Esophagus (tissue), 2 donors: ENCODE measurements around the gene PDGFRB. TPM values are rescaled to one million over a fixed set of nuclear protein-coding genes. Genes with fewer than 3 reads are reported as not detected.

ENCODE experiments used
- H3K27ac ChIP-seq, 2 donors: one replicate each; pipeline ENCODE4 v1.5.1; 2013; ENCODE audit warnings: low read depth in 2 of 2, mild to moderate bottlenecking in 2 of 2, inconsistent platforms in 1 of 2, low read length in 1 of 2, moderate library complexity in 1 of 2
- H3K27me3 ChIP-seq, 2 donors: one replicate each; pipeline ENCODE4 v1.6.1; 2013; ENCODE audit warnings: low read length in 2 of 2, control low read depth in 1 of 2, mild to moderate bottlenecking in 1 of 2; ENCODE audit not compliant: insufficient read depth in 2 of 2, control insufficient read depth in 1 of 2
- H3K36me3 ChIP-seq, 2 donors: one replicate each; pipeline ENCODE4 v1.6.1; 2013; ENCODE audit warnings: low read length in 1 of 2; ENCODE audit not compliant: control insufficient read depth in 2 of 2, insufficient read depth in 2 of 2
- H3K4me1 ChIP-seq, 2 donors: one replicate each; pipeline ENCODE4 v1.6.1; 2013; ENCODE audit warnings: low read length in 1 of 2; ENCODE audit not compliant: control insufficient read depth in 2 of 2, insufficient read depth in 2 of 2
- H3K4me3 ChIP-seq, 2 donors: one replicate each; pipeline ENCODE4 v1.5.1; 2013; ENCODE audit warnings: low read length in 2 of 2, mild to moderate bottlenecking in 2 of 2, low read depth in 1 of 2, moderate library complexity in 1 of 2
- H3K9me3 ChIP-seq, 2 donors: one replicate each; pipeline ENCODE4 v1.6.1; 2013; ENCODE audit warnings: mild to moderate bottlenecking in 2 of 2, low read depth in 1 of 2, low read length in 1 of 2, moderate library complexity in 1 of 2; ENCODE audit not compliant: control insufficient read depth in 2 of 2, insufficient read depth in 1 of 2
- WGBS, 2 donors: extraction: QIAGEN DNeasy Blood & Tissue Kit; methylation state at CpG; one replicate each; pipeline ENCODE4 v1.1.7; 2013; 5-methylcytosine and 5-hydroxymethylcytosine counted together
- polyA plus RNA-seq, 2 donors: library from polyadenylated mRNA; stranded (reverse); fragments of 200-250 nt; gene quantifications; one replicate each; pipeline ENCODE4 v1.2.3, GENCODE V29; 2013
- donor health status: healthy with polysubstance abuse.
- donor health status: Bipolar disorder and iron deficiency.

PDGFRB gene
- polyA plus RNA-seq, 2 donors, result 7.9 to 9.6 TPM

DNA sequence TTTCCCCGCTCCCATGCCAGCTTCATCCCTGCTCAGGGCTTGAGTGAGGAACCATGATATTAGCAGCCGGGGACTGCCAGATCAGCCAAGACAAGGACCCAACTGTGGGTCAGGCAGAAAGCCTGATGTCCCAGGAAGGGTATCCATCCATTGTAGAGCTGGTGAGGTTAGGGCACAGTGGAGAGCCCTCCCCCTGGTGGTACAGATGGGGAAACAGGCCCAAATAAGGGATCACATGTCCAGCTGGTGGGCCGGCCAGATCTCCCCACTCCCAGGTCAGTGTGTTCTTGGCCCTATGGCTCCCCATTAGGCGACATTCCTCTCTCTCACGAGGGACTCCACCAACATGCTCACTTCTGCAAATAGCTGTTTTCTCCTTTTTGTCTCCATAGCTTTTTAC is 19.9 kb upstream of the PDGFRB start:
- WGBS, 2 donors, result 82 to 87% methylated on average over 5 of the region's 5 CpGs
- Histone ChIP-seq H3K9me3 (no peaks in the 10 kb centered on the region), H3K36me3 (no peaks in the 10 kb centered on the region), H3K27me3 (no peaks in the 10 kb centered on the region), H3K27ac (no peak overlapping the region), H3K4me1 (no peaks in the 10 kb centered on the region), H3K4me3 (no peak overlapping the region)

DNA sequence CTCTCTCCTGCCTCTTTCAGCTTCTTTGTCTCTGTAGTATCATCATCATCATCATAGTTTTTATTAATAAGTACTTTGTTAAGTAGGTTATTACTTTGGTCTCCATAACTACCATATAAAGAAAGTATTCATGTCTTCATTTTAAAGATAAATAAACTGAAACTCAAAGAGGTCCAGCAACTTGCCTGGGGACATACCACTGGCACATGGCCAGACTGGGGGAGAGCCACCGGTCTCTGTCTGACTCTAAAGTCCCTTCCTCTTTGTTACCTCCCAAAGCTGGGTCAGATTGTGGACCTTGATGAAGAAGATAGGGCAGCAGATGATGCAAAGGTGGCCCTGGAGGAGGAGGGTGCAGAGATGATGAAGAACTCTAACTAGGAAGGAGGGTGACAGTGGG is 19.4 kb upstream of the PDGFRB start:
- Histone ChIP-seq H3K9me3 (no peaks in the 10 kb centered on the region), H3K27ac (no peak overlapping the region), H3K36me3 (no peaks in the 10 kb centered on the region), H3K4me1 (no peaks in the 10 kb centered on the region), H3K4me3 (no peak overlapping the region), H3K27me3 (no peaks in the 10 kb centered on the region)
- WGBS, 2 donors, result 30 to 59% methylated on average over 1 of the region's 1 CpG

DNA sequence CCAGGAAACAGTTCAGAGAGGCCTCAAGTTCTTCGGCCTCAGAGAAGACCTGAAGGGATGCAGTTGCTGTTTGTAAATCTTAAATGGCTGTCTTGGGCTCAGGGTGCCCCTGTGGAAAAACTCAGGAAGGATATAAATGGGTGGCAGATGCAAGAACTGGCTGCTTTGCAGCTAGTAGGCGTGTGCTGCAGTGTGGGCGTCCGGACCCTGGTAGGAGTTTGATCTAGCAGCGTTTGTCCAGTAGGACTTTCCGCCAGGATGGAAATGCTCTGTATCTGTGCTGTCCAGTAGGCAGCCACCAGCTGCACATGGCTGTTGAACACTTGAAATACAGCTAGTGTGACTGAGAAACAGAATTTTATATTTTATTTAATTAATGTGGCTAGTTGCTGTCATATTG is 18.6 kb upstream of the PDGFRB start:
- no peaks in the 10 kb centered on the region for H3K4me1 ChIP-seq
- 85 to 89% methylated on average over 6 of the region's 6 CpGs for WGBS, 2 donors
- H3K4me3 ChIP-seq, result no peak overlapping the region
- H3K27ac ChIP-seq, result no peak overlapping the region
- no peaks in the 10 kb centered on the region for H3K27me3 ChIP-seq
- H3K36me3 ChIP-seq, result no peaks in the 10 kb centered on the region
- H3K9me3 ChIP-seq, result no peaks in the 10 kb centered on the region

DNA sequence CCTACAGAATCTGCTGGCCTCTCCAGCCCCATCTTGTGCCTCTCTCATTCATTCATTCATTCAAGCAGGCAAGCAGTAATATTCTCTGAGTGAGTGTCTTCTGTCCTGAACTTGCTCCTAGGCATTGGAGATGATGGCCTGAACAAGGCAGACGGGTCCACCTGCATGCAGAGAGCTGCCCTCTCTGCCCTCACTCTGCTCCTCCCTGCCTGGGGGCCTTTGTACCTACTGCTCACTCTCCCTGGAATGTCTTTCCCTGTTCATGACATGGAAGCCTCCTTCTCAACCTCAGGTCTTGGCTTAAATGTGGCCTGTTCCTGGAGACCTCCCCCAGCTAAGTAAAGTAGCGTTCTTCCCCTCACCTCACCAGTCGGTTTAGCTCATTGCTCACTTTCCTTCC is 17.5 kb upstream of the PDGFRB start:
- H3K4me1 ChIP-seq, result no peaks in the 10 kb centered on the region
- no peaks in the 10 kb centered on the region for H3K9me3 ChIP-seq
- no peaks in the 10 kb centered on the region for H3K27me3 ChIP-seq
- WGBS, 2 donors, result 80 to 85% methylated on average over 3 of the region's 3 CpGs
- H3K4me3 ChIP-seq, result no peak overlapping the region
- no peak overlapping the region for H3K27ac ChIP-seq
- H3K36me3 ChIP-seq, result no peaks in the 10 kb centered on the region

DNA sequence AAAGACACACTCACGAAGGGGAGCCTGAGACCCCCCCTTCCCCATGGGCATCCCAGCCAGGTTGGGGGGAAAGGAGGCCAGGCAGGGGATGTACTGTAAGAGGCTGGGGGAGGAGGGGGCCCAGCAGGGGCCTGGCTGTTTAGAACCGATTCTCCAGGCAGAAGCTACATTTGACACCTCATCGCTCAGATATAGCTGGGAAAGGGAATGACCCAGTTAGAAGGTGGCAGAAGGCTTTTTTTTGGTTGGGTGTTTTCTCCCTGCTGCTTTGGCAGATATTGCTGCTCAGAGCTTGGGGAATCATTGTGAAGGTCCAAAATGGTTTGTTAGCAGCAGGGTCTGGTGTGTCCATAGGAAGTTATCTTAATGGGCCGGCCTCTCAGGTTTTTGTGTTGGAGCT is 16.9 kb upstream of the PDGFRB start:
- Histone ChIP-seq H3K36me3 (no peaks in the 10 kb centered on the region), H3K4me1 (no peaks in the 10 kb centered on the region), H3K4me3 (no peak overlapping the region), H3K9me3 (no peaks in the 10 kb centered on the region), H3K27ac (no peak overlapping the region), H3K27me3 (no peaks in the 10 kb centered on the region)
- 92 to 95% methylated on average over 4 of the region's 4 CpGs for WGBS, 2 donors

DNA sequence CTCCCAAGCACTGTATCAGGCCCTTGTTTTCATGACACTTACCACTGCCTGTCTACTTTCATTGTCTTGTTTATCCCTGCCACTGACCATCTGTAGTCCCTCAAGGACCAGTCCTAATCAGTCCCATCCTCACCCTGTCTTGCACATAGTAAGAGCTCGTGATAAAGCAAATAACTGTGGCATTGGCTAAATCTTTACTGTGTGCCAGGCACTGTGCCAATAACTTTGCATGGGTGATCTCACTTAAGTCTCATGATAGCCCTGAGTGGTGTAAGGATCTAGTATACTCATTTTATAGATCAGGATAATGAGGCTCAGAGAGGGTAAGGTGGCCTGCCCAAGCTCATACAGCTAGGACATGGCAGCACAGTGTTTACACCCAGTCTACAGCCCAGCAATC is 16.5 kb upstream of the PDGFRB start:
- Histone ChIP-seq H3K27me3 (no peaks in the 10 kb centered on the region), H3K9me3 (no peaks in the 10 kb centered on the region), H3K36me3 (no peaks in the 10 kb centered on the region), H3K4me1 (no peaks in the 10 kb centered on the region), H3K4me3 (no peak overlapping the region), H3K27ac (no peak overlapping the region)
- 54 to 71% methylated on average over 1 of the region's 1 CpG for WGBS, 2 donors

DNA sequence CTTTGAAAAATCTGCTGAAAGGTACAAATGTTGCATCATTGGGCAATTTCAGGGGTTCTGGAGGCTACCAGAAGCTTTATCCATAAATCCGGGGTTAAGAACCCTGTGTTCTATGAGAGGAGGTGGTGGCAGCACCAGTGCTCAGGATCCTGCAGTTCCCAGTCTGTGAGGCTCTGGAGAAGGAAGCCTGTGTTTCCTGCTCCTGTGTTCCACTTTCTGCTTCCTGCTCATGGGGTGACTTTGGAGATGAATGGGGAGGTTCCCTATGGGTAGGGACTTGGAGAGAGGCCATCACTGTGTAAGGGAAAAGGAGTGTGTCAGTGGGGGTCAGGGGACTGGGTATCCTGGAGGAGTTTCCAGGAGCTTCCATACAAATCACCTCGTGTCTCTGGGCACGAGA is 13.2 kb upstream of the PDGFRB start:
- H3K27ac ChIP-seq, result no peak overlapping the region
- WGBS, 2 donors, result 36 to 38% methylated on average over 3 of the region's 3 CpGs
- no peaks in the 10 kb centered on the region for H3K4me1 ChIP-seq
- no peaks in the 10 kb centered on the region for H3K9me3 ChIP-seq
- H3K4me3 ChIP-seq, result no peak overlapping the region
- no peaks in the 10 kb centered on the region for H3K27me3 ChIP-seq
- H3K36me3 ChIP-seq, result no peaks in the 10 kb centered on the region

DNA sequence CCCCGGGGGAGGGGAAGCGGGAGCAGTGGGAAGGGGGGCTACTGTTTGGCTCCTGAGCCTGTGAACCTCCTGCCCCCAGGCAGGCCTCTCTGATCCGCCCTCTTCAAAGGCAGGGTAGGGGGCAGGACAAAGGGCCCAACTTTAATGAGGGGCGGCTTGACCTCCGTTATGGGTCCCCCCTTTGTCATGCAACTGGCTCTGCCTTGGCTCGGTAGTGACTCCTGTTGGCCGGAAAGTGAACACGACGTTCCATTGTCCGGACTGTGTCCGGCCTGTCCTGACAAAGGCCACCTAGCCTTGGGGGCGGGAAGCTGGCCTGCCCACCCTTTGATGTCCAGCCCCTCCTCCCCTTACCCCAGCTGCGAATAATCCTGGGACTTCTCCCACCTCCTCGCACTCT is 12.3 kb upstream of the PDGFRB start:
- Histone ChIP-seq H3K4me3 (no peak overlapping the region), H3K9me3 (no peaks in the 10 kb centered on the region), H3K27ac (no peak overlapping the region), H3K4me1 (no peaks in the 10 kb centered on the region), H3K36me3 (no peaks in the 10 kb centered on the region), H3K27me3 (no peaks in the 10 kb centered on the region)
- WGBS, 2 donors, result 88% methylated on average over 14 of the region's 14 CpGs

DNA sequence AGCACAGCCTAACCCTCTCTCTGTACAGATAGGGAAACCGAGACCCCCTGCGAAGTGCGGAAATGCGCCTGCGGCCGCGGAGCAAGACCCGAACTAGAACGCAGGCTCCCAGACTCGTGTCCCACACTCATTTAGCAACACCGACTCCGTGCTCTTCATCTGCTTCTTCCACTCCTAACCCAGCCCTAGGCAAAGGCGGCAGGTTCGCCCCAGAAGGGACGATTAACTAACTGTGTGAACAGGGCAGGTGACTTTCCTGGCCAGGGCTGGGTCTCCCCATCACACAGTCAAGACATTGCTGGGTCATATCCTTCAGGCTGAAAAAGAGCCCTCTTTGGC is 11.8 kb upstream of the PDGFRB start:
- Histone ChIP-seq H3K9me3 (no peaks in the 10 kb centered on the region), H3K36me3 (no peaks in the 10 kb centered on the region), H3K27me3 (no peaks in the 10 kb centered on the region), H3K4me3 (no peak overlapping the region), H3K27ac (no peak overlapping the region), H3K4me1 (no peaks in the 10 kb centered on the region)
- 58 to 68% methylated on average over 15 of the region's 15 CpGs for WGBS, 2 donors

DNA sequence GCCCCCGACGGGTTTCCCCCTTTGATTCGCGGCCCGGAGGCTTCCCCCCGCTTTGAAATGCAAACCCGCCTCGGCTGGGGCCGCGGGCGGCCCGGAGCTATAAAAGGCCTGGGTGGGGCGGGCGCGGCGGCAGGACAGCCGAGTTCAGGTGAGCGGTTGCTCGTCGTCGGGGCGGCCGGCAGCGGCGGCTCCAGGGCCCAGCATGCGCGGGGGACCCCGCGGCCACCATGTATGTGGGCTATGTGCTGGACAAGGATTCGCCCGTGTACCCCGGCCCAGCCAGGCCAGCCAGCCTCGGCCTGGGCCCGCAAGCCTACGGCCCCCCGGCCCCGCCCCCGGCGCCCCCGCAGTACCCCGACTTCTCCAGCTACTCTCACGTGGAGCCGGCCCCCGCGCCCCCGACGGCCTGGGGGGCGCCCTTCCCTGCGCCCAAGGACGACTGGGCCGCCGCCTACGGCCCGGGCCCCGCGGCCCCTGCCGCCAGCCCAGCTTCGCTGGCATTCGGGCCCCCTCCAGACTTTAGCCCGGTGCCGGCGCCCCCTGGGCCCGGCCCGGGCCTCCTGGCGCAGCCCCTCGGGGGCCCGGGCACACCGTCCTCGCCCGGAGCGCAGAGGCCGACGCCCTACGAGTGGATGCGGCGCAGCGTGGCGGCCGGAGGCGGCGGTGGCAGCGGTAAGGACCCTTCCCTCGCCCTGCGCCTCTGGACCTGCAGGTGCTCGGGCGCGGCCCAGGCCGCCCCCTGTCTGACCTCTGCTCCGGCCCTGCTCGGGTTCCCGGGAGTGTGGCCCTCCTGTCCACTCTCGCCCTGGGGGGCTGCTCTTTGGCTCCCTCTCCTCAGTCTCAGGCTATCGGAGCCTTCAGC is 11.2 kb upstream of the PDGFRB start, which contains the start of gene CDX1:
CDX1 (plus strand) TSS at position 129 of the 862 bp plus-strand sequence; CDS start at position 228, 99 bp downstream.
- whole genome bisulfite sequencing, 2 donors, result 27 to 32% methylated on average over 50 to 93 of the region's 93 CpGs
- H3K9me3 ChIP-seq, result no peaks in the 10 kb centered on the region
- no peaks in the 10 kb centered on the region for H3K36me3 ChIP-seq
- H3K4me3 ChIP-seq, result no peak within 1 kb of the TSS
- H3K4me1 ChIP-seq, result no peaks in the 10 kb centered on the region
- H3K27ac ChIP-seq, result no peak within 1 kb of the TSS
- H3K27me3 ChIP-seq, result no peaks in the 10 kb centered on the region
